ENCODE data around the gene MRPS10.
"Not testable (repeated sequence)": the region's sequence is repeated elsewhere in the genome, so short reads cannot be mapped to it uniquely, and the experiment has no call there.

The MRPS10 gene

DNA sequence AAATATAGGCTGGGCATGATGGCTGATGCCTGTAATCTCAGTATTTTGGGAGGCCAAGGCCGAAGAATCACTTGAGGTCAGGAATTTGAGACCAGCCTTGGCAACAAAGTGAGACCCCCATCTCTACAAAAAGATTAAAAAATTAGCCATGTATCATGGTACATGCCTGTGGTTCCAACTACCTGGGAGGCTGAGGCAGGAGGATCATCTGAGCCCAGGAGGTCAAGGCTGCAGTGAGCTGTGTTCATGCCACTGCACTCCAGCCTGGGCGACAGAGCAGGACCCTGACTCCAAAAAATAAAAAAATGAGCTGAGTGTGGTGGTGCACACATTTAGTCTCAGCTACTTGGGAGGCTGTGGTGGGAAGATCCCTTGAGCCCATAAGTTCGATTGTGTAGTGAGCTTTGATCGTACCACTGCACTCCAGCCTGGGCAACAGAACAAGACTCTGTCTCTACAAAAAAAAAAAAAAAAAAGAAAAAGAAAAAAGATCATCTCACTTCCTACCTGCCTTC is 12.8 kb downstream of the MRPS10 start:
- no peak for DNase-seq

DNA sequence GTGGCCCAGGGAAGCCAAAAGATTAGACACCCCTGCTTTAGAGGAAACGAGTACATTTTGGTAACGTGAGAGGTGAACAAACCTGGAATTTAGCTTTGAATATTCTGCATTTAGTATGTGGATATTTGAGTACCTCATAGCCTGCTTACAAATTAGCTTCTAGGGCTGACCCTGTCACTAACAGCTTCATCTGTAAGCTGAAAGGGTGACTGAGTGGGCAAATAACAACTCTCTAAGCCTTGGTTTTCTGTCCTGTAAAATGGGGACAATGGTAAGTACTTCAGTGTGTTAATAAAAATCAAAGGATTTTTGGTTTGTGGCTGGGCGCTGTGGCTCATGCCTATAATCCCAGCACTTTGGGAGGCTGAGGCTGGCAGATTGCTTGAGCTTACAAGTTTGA is 14.5 kb downstream of the MRPS10 start:
- DNase-seq: no peak

GRCh38 chr6:42202131-42202915 is 15.3 kb downstream of the MRPS10 start:
- not testable (repeated sequence) for DNase-seq

- no peak for DNase-seq
Measured at GRCh38 chr6:42201382-42201781, 16.3 kb downstream of the MRPS10 start.

- no peak for DNase-seq
Measured at GRCh38 chr6:42200035-42200434, 17.6 kb downstream of the MRPS10 start.

DNA sequence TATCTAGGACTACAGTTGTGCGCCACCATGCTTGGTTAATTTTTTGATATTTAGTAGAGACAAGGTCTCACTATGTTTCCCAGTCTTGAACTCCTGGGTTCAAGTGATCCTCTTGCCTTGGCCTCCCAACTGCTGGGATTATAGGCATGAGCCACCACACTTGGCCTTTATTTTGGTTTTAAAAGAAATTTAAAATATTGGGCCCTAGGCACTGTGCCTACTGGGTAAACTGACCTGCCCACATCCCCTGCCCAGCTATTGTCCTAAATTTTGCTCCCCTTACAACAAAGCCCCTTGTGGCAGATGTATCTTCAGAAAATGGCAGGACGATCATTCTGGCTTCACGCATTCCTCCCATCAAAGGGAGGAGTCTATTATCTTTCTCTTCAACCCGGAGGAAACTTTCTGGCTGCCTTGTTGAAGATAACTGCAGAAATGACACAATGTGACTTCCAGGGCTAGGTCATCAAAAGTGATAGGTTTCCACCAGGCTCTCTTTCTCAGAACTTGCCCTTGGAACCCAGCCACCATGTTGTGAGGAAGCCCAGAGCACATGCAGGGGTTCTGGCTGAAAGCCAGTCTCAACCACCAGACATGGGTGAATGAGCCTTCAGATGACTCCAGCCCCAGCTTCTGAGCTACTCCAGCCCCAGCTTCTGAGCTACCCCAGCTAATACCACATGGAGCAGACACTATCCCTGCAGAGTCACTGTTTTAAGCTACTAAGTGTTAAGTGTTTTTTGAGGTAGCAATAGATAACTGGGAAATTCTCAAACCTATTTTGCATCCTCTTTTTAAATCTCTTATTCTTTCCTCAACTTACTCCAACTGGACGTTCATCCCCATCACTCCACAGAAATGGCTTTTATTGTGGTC is 18.3 kb downstream of the MRPS10 start:
- no peak for DNase-seq

- DNase-seq: peak; percentile 71
Measured at GRCh38 chr6:42197555-42198362, 19.9 kb downstream of the MRPS10 start.

- no peak for DNase-seq
Measured at GRCh38 chr6:42195415-42195814, 22.2 kb downstream of the MRPS10 start.

DNA sequence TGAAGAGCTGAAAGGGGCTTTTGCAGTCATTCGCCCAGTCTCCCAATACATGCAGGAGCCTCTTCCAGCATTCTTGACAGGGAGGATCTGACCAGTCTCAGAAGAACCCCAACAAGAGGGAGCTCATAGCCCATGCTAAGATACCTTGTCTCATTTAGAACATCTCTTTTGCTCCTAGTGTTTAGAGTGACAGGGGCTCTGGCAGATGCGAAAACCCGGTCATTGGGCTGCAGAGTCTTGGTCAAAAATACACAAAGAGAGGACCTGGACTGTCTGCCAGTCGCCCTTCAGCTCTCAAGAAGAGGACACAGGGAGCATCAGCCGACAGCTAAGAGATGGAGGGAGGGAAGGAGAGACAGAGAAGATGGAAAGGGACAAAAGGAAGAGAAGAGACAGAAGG is 23.6 kb downstream of the MRPS10 start:
- DNase-seq: no peak

DNA sequence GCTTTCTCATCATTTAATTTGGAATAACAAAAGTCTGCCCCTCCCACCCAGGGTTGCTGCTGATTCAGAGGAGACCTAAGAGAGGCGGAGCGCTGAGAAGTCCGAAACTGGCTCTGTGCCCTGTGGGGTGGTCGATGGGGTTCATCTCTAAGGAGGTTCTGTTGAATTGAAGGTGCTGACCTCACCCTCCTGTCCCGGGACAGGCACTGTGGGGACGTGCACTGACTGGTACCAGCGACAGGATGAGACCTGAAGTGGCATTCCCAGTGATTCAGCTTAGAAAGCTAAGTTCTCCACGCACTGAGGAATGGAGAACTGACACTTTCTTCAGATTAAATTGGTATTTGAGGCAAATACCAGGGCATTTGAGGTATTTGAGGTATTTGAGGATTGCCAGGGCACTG is 24.2 kb downstream of the MRPS10 start:
- no peak for DNase-seq

GRCh38 chr6:42192385-42192784 is 25.3 kb downstream of the MRPS10 start:
- not testable (repeated sequence) for DNase-seq

- no peak for DNase-seq
Measured at GRCh38 chr6:42190554-42191183, 27.0 kb downstream of the MRPS10 start.

DNA sequence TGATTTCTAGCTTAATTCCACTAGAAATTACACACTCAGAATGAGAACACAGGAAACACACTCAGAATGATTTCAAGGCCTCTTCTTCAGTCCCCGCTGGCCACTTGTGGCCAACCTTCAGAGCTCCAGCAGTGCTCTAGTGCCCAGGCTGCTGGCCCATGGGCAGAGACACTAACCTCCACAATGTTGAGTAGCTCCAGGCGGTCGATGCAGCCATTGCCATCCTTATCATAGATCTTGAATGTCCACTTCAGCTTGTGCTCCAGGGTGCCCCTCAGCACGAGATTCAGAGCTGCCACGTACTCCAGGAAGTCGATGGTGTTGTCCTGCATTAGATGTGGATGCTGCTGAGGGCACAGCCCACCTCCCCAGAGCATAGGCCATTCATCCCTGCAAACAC is 29.3 kb downstream of the MRPS10 start:
- DNase-seq: no peak

GRCh38 chr6:42185597-42185996 is 32.1 kb downstream of the MRPS10 start:
- DNase-seq: no peak

GRCh38 chr6:42184475-42184874 is 33.2 kb downstream of the MRPS10 start:
- DNase-seq: no peak

GRCh38 chr6:42182101-42182500 is 35.6 kb downstream of the MRPS10 start:
- no peak for DNase-seq

DNA sequence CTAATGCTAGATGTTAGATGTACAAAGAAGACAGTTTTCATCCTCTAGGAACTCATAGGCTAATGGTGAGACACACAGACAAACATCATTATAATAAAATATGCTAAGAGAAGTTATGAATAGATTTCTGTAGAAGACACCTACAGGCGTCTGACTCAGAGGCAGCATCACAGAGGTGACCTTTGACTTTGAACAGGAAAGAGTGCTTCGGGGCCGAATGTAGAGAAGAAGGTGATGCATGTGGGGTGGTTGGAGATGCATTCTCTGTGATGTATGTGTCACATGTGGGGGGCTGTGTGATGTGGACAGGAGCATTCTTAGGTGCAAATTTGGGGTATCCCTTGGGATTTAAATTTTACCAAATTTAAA is 37.7 kb downstream of the MRPS10 start:
- DNase-seq: no peak

DNA sequence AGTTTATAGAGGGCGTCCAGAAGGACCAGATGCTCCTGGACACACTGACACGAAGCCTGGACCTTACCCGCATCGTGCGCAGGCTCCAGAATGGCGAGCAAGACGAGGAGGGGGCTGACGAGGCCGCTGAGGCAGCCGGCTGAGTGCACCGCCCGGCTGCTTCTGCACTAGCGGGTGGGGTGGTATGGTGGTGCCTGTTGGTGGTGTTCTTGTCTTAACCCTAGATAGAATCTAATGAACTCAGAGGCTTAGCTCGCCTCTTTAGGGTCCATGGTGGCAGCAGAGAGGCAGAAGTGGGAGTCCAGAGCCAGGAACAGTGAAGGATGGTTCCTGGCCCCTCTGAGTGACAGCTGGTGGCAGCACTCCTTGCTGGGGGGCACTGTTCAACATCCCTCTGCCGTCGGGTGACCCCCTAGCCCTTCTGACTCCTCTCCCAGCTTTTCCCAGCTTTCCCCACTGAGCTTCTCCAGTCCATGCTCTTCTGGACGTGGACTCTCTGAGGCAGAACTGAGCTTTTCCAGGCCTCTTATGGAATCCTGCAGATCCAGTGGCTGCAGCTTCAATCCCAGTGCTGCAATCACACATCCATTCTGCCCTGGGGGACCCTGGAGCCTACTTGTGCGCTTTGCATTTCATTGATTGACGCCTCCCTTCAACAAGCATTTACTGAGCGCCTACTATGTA is 38.3 kb downstream of the MRPS10 start:
- no peak for DNase-seq

GRCh38 chr6:42177514-42178364 is 39.9 kb downstream of the MRPS10 start:
- no peak for DNase-seq

DNA sequence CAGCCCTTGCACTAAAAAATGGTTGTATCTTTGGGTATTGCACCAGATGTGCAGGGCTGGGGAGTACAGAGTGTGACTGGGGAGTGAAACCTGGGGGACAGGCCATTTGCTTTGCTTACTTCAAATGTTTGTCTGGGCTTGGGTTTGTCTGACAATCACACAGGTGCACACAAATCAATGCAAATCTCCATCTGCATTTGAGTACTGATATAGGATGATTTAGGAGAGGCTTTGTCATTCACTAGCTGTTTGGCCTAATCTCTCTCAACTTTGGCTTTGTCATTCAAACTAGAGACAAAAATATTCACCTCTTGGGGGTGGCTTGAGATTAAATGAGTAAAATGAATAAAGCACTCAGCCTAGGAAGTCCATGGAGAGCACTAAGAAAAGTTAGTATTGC is 40.7 kb downstream of the MRPS10 start:
- DNase-seq: no peak

DNA sequence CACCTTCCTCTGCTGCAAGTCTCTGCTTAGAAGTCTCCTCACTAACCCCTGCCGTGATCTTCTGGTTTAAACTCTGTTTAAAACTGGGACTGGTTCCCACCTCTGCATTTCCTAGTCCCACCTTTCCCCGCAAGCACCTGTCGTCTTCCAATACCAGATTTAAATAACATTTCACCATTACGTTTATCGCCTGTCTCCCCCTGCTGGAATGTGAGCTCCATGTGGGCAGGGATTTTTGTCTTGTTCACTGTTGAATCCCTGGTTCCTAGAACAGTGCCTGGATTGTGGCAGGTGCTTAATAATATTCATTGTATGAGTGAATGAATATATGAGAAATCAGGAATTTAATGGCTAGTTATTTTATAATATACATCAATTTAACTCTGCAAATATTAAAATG is 41.8 kb downstream of the MRPS10 start:
- DNase-seq: no peak

All from activated effector memory CD4-positive, alpha-beta T cell treated with anti-CD3 and anti-CD28 coated beads, Interleukin-2, amount 50 U/mL, for 16 hours (primary cell).